ENCODE data around the gene HARS1. TPM values are rescaled to one million over a fixed set of nuclear protein-coding genes. Genes with fewer than 3 reads are reported as not detected.
"Not testable (repeated sequence)": the region's sequence is repeated elsewhere in the genome, so short reads cannot be mapped to it uniquely, and the experiment has no call there.

The HARS1 gene
- total and polyA plus RNA-seq, 9 donors = 26.8 to 68.6 (median 41.7) TPM

- intact Hi-C loops (cut with DNase I) = loop anchor here in 1 of 4 donors (10.0 kb wide), 1 partner anchor 368 kb away; the partner anchor contains the start of gene SLC4A9
- DNase-seq = no peak
- WGBS, 3 donors = 53 to 70% (median 66%) methylated on average over 4 of the region's 4 CpGs
- no peaks in the 10 kb centered on the region for H3K36me3 ChIP-seq
- H3K27ac ChIP-seq = no peak overlapping the region
- peaks cover 2% of the 10 kb centered on the region for H3K27me3 ChIP-seq
- H3K4me3 ChIP-seq = no peak overlapping the region
- no peak for TF ChIP-seq EP300 (IDR thresholded peaks at IDR 0.05)
- no peak for TF ChIP-seq POLR2A (IDR thresholded peaks at IDR 0.05)
- TF ChIP-seq CTCF (IDR thresholded peaks at IDR 0.05) = no peak
- H3K4me1 ChIP-seq (ENCODE audit: insufficient read depth) = no peaks in the 10 kb centered on the region
- no peaks in the 10 kb centered on the region for H3K9me3 ChIP-seq
These were observed 41.9 kb upstream of the HARS1 start for GRCh38 chr5:140733098-140733497.

- Histone ChIP-seq H3K9me3 (no peaks in the 10 kb centered on the region), H3K4me1 (ENCODE audit: insufficient read depth) (no peaks in the 10 kb centered on the region), H3K27ac (no peak overlapping the region), H3K4me3 (no peak overlapping the region), H3K36me3 (no peaks in the 10 kb centered on the region), H3K27me3 (peaks cover 2% of the 10 kb centered on the region)
- intact Hi-C loops (cut with DNase I) = no loop called here
- peak in 3 of 5 donors; percentile 26 to 51 (median 41) for DNase-seq
- WGBS, 3 donors = 8 to 15% (median 8%) methylated on average over 23 of the region's 23 CpGs
- TF ChIP-seq EP300 (IDR thresholded peaks at IDR 0.05) = no peak
- no peak for TF ChIP-seq POLR2A (IDR thresholded peaks at IDR 0.05)
- no peak for TF ChIP-seq CTCF (IDR thresholded peaks at IDR 0.05)
These were observed 34.8 kb upstream of the HARS1 start for GRCh38 chr5:140725799-140726471.

- H3K27ac ChIP-seq; intact Hi-C loops (cut with DNase I); H3K9me3 ChIP-seq; H3K27me3 ChIP-seq; H3K4me1 ChIP-seq (ENCODE audit: insufficient read depth); H3K36me3 ChIP-seq; H3K4me3 ChIP-seq; DNase-seq: not testable (repeated sequence)
- WGBS, 3 donors = 82 to 83% (median 82%) methylated on average over 5 of the region's 5 CpGs
These were observed 30.2 kb upstream of the HARS1 start for GRCh38 chr5:140721395-140721794.

GRCh38 chr5:140720738-140721137 is 29.6 kb upstream of the HARS1 start:
- H3K27me3 ChIP-seq; H3K4me1 ChIP-seq (ENCODE audit: insufficient read depth); H3K36me3 ChIP-seq; intact Hi-C loops (cut with DNase I); DNase-seq; H3K9me3 ChIP-seq; H3K27ac ChIP-seq; H3K4me3 ChIP-seq: not testable (repeated sequence)
- WGBS, 3 donors = 55 to 58% (median 55%) methylated on average over 6 of the region's 6 CpGs

- Histone ChIP-seq H3K4me1 (ENCODE audit: insufficient read depth) (no peaks in the 10 kb centered on the region), H3K27ac (no peak overlapping the region), H3K36me3 (no peaks in the 10 kb centered on the region), H3K9me3 (no peaks in the 10 kb centered on the region), H3K27me3 (no peaks in the 10 kb centered on the region), H3K4me3 (no peak overlapping the region)
- DNase-seq = no peak
- TF ChIP-seq POLR2A (IDR thresholded peaks at IDR 0.05) (no peak), CTCF (IDR thresholded peaks at IDR 0.05) (no peak)
- intact Hi-C loops (cut with DNase I) = loop anchor here in 1 of 4 donors (10.0 kb wide), 1 partner anchor 353 kb away; the partner anchor contains the start of gene SLC4A9
- WGBS, 3 donors = 78 to 84% (median 82%) methylated on average over 7 of the region's 7 CpGs
These were observed 27.1 kb upstream of the HARS1 start for GRCh38 chr5:140718266-140718592.

GRCh38 chr5:140716238-140716637 is 25.1 kb upstream of the HARS1 start:
- not testable (repeated sequence) for H3K36me3 ChIP-seq; H3K9me3 ChIP-seq; H3K4me3 ChIP-seq; H3K27ac ChIP-seq; H3K27me3 ChIP-seq; H3K4me1 ChIP-seq (ENCODE audit: insufficient read depth); DNase-seq
- whole genome bisulfite sequencing, 3 donors = 90 to 93% (median 92%) methylated on average over 2 of the region's 2 CpGs
- intact Hi-C loops (cut with DNase I) = loop anchor here in 1 of 4 donors (10.0 kb wide), 1 partner anchor 351 kb away; the partner anchor contains the start of gene SLC4A9

Data from ovary (tissue), 9 donors.